Calu3 (cell line): Measurements from ENCODE around the gene IFI44L. TPM values are rescaled to one million over a fixed set of nuclear protein-coding genes. Genes with fewer than 3 reads are reported as not detected.

ENCODE experiments used
- BruUV-seq: library from RNA; stranded (reverse); fragments of 400-500 nt; replicated peaks from 2 replicates; lab custom pipeline; 2021; lab: Mats Ljungman, UMichigan
- CTCF ChIA-PET: fragments of 300-600 bp; sonication (Branson Sonifier 250); formaldehyde crosslinking; loops from one replicate; lab custom pipeline; 2022; ENCODE audit warnings: antibody characterized with exemption; lab: Charles Lee
- DNase-seq: peaks from one replicate; pipeline ENCODE4 v3.0.0; 2022
- H3K27ac Mint-ChIP-seq: one replicate; pipeline ENCODE4 v1.8.0; 2022; ENCODE audit warnings: mixed read lengths; ENCODE audit not compliant: unreplicated experiment
- H3K27me3 Mint-ChIP-seq: one replicate; pipeline ENCODE4 v1.8.0; 2022; ENCODE audit warnings: mixed read lengths; ENCODE audit not compliant: unreplicated experiment
- H3K36me3 Mint-ChIP-seq: one replicate; pipeline ENCODE4 v1.8.0; 2022; ENCODE audit warnings: mild to moderate bottlenecking, moderate library complexity, mixed read lengths; ENCODE audit not compliant: insufficient read depth, unreplicated experiment
- H3K4me1 Mint-ChIP-seq: one replicate; pipeline ENCODE4 v1.8.0; 2022; ENCODE audit warnings: mild to moderate bottlenecking, low read depth, mixed read lengths; ENCODE audit not compliant: unreplicated experiment
- H3K4me3 Mint-ChIP-seq: one replicate; pipeline ENCODE4 v1.8.0; 2022; ENCODE audit warnings: mild to moderate bottlenecking, low read depth, moderate library complexity, mixed read lengths; ENCODE audit not compliant: unreplicated experiment
- H3K9me3 Mint-ChIP-seq: one replicate; pipeline ENCODE4 v1.8.0; 2022; ENCODE audit warnings: low read depth, mixed read lengths; ENCODE audit not compliant: unreplicated experiment
- CTCF ChIP-seq: fragments of 200-600 bp; IDR thresholded peaks from one replicate; pipeline ENCODE4 v1.8.0; 2022; ENCODE audit warnings: antibody characterized with exemption; ENCODE audit not compliant: unreplicated experiment
- intact Hi-C: fragments of 100-400 bp; cut with micrococcal nuclease; formaldehyde crosslinking; loops from one replicate; pipeline ENCODE4 v1.10.0; 2022; ENCODE audit not compliant: unreplicated experiment
- total RNA-seq: library from RNA; stranded (reverse); gene quantifications from 2 replicates; pipeline ENCODE4 v1.2.3, GENCODE V29; 2022

IFI44L gene
- total RNA-seq, 1 experiment from 2014 or later = 82.0 TPM

GRCh38 chr1:78603206-78603605, 17.0 kb upstream of the IFI44L start:
- Mint-ChIP-seq H3K27me3 (no peaks in the 10 kb centered on the region), H3K4me1 (no peaks in the 10 kb centered on the region), H3K9me3 (no peaks in the 10 kb centered on the region), H3K27ac (no peak overlapping the region), H3K4me3 (no peak overlapping the region), H3K36me3 (no peaks in the 10 kb centered on the region)
- intact Hi-C loops = loop anchor here (10.0 kb wide), 2 partner anchors 108 to 188 kb away; partner anchors contain the start of gene PTGFR
- TF ChIP-seq CTCF = no peak
- BruUV-seq = no TSS peak
- DNase-seq = no peak
- CTCF ChIA-PET = interaction anchor here (0.5 kb wide), 1 partner anchor 397 kb away, joined by 4 read pairs; no protein-coding TSS in a partner anchor

- Mint-ChIP-seq H3K4me3 (no peak overlapping the region), H3K9me3 (no peaks in the 10 kb centered on the region), H3K27ac (no peak overlapping the region), H3K27me3 (no peaks in the 10 kb centered on the region), H3K4me1 (no peaks in the 10 kb centered on the region), H3K36me3 (no peaks in the 10 kb centered on the region)
- no peak for TF ChIP-seq CTCF
- no peak for DNase-seq
- intact Hi-C loops = loop anchor here (10.0 kb wide), 2 partner anchors 110 to 190 kb away; partner anchors contain the start of gene PTGFR
- BruUV-seq = no TSS peak
- CTCF ChIA-PET = no interaction called here
Observed at GRCh38 chr1:78604643-78605042, 15.6 kb upstream of the IFI44L start.

GRCh38 chr1:78606274-78606673, 14.0 kb upstream of the IFI44L start:
- Mint-ChIP-seq H3K4me3 (no peak overlapping the region), H3K27me3 (no peaks in the 10 kb centered on the region), H3K4me1 (no peaks in the 10 kb centered on the region), H3K9me3 (no peaks in the 10 kb centered on the region), H3K27ac (no peak overlapping the region), H3K36me3 (no peaks in the 10 kb centered on the region)
- CTCF ChIA-PET = interaction anchor here (1.2 kb wide), 1 partner anchor 475 kb away, joined by 4 read pairs; no protein-coding TSS in a partner anchor
- TF ChIP-seq CTCF = no peak
- intact Hi-C loops = loop anchor here (10.0 kb wide), 2 partner anchors 111 to 191 kb away; partner anchors contain the start of gene PTGFR
- DNase-seq = no peak
- no TSS peak for BruUV-seq

GRCh38 chr1:78607334-78607927, 12.8 kb upstream of the IFI44L start:
- Mint-ChIP-seq H3K27me3 (no peaks in the 10 kb centered on the region), H3K4me1 (no peaks in the 10 kb centered on the region), H3K27ac (no peak overlapping the region), H3K4me3 (no peak overlapping the region), H3K36me3 (no peaks in the 10 kb centered on the region), H3K9me3 (no peaks in the 10 kb centered on the region)
- intact Hi-C loops = loop anchor here (1.0 to 10.0 kb wide), 4 partner anchors 113 to 477 kb away; partner anchors contain the start of gene PTGFR
- DNase-seq = no peak
- BruUV-seq = no TSS peak
- TF ChIP-seq CTCF = no peak
- CTCF ChIA-PET = interaction anchor here (1.5 kb wide), 2 partner anchors 464 to 477 kb away, joined by 7 read pairs; no protein-coding TSS in a partner anchor
